ENCODE data around the gene ANKRD11.

The ANKRD11 gene

GRCh38 chr16:89402962-89403361 is 87.4 kb downstream of the ANKRD11 start:
- DNase-seq (ENCODE audit: low read depth): no peak
- no peak for TF ChIP-seq CTCF (IDR thresholded peaks at IDR 0.05; ENCODE audit: control insufficient read depth, extremely low read depth, insufficient read depth)
- no peak overlapping the region for H3K4me3 ChIP-seq (ENCODE audit: low read depth, low read length)

DNA sequence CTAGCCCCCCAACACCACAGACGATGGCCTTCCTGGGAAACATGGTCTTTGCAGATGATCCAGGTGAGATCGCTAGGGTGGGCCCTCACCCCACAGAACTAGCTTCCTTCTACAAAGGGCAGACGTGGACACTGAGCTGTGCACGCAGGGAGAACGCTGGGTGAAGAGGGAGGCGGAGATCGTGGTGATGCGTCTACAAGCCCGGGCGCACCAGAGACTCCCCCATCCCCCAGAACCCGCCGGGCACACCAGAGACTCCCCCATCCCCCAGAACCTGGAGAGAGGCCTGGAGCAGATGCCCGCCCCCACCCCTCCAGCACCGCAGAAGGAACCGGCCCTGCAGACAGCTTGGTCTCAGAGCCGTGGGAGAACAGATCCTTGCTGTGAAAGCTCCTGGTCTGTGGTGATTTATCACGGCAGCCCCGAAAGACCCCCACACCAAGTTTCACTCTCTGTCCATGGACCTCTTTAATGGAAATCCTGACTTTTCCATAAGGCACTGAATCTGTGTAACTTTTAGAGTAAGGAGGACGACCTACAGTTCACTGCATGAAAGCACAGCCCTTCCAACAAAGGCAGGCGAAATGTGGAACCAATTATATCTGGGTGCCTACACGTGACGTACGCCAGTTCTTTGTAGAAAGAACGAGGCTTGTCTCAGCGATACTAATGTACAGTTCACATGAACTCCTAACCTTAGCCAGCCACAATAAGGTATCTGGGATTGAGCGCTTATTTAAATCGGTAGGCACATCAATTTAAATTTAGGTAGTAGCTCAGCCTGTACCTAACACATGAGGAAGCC is 88.5 kb downstream of the ANKRD11 start:
- TF ChIP-seq CTCF (IDR thresholded peaks at IDR 0.05; ENCODE audit: control insufficient read depth, extremely low read depth, insufficient read depth): no peak
- no peak for DNase-seq (ENCODE audit: low read depth)
- H3K4me3 ChIP-seq (ENCODE audit: low read depth, low read length): no peak overlapping the region

DNA sequence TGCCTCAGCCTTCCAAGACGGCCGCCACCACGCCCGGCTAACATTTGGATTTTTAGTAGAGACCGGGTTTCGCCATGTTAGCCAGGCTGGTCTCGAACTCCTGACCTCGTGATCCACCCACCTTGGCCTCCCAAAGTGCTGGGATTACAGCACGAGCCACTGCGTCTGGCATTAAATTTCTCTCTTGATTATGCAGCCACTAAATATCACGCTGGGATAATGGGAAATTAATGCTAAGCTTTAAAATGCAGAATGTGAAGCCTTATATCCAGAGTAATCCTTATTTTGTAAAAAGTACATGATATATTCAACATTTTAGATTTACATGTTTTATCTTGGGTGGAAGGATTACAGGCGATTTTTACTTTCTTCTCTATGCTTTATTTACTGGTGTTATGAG is 89.2 kb downstream of the ANKRD11 start:
- no peak for TF ChIP-seq CTCF (IDR thresholded peaks at IDR 0.05; ENCODE audit: control insufficient read depth, extremely low read depth, insufficient read depth)
- H3K4me3 ChIP-seq (ENCODE audit: low read depth, low read length): no peak overlapping the region
- DNase-seq (ENCODE audit: low read depth): no peak

DNA sequence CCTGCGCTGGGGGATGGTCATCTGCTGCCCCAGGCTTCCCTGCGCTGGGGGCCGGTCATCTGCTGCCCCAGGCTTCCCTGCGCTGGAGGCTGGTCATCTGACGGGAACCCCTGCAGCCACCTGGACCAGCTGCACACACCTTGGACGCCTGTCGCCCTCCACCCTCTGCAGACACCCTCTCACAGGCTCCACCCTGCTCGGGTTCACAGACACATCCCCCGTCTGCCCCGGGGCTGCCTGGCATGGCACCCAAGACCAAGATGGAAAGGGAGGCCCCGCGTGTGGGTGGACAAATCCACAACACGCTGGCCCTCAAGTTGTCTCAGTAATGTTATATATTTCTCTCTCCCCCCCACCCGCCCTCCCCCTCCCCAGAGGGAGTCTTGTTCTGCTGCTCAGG is 89.6 kb downstream of the ANKRD11 start:
- TF ChIP-seq CTCF (IDR thresholded peaks at IDR 0.05; ENCODE audit: control insufficient read depth, extremely low read depth, insufficient read depth): no peak
- H3K4me3 ChIP-seq (ENCODE audit: low read depth, low read length): no peak overlapping the region

GRCh38 chr16:89398924-89399323 is 91.4 kb downstream of the ANKRD11 start:
- no peak for TF ChIP-seq CTCF (IDR thresholded peaks at IDR 0.05; ENCODE audit: control insufficient read depth, extremely low read depth, insufficient read depth)
- no peak for DNase-seq (ENCODE audit: low read depth)
- no peak overlapping the region for H3K4me3 ChIP-seq (ENCODE audit: low read depth, low read length)

More for the DNA sequence above, 89.6 kb downstream of the ANKRD11 start:
- no peak for DNase-seq (ENCODE audit: low read depth)

DNA sequence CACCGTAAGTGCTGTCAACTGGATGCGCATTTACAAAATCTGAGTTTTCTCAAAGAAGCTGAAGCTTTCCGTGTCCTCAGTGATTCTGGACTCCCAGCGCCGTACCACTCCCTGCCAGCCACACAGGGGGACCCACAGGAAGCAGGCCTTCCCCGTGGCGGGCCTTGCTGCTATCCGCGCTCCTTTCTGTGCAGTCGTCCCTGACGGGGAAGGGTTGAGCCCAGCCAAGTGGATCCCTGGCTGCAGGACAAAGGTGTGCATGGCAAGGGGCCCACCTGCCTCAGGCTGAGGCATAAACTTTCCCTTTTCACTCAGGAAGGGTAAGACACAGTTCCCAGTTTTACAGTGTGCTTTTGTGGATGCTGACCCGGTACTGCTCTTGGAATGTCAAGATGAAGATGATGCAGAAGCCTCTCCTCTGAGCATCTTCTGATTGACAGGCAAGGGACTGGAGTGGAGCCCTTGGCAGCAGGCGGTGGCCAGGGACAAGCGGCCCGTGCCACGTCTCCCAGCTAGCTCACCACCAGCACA is 93.0 kb downstream of the ANKRD11 start:
- DNase-seq (ENCODE audit: low read depth): no peak
- H3K4me3 ChIP-seq (ENCODE audit: low read depth, low read length): no peak overlapping the region
- TF ChIP-seq CTCF (IDR thresholded peaks at IDR 0.05; ENCODE audit: control insufficient read depth, extremely low read depth, insufficient read depth): no peak

- DNase-seq (ENCODE audit: low read depth): no peak
These were observed 94.2 kb downstream of the ANKRD11 start for GRCh38 chr16:89396156-89396555.

More at GRCh38 chr16:89396156-89396555, 94.2 kb downstream of the ANKRD11 start:
- no peak overlapping the region for H3K4me3 ChIP-seq (ENCODE audit: low read depth, low read length)
- TF ChIP-seq CTCF (IDR thresholded peaks at IDR 0.05; ENCODE audit: control insufficient read depth, extremely low read depth, insufficient read depth): no peak

Measured in LNCaP clone FGC (cell line).